IMR-90 (cell line): ENCODE measurements around the gene HECW1. TPM values are rescaled to one million over a fixed set of nuclear protein-coding genes. Genes with fewer than 3 reads are reported as not detected.
A peak's percentile ranks its signal among the peaks of the same experiment; 100 is the strongest.

Source experiments
- ATAC-seq: fragments of 200-7000 bp; cut with Tn5 transposase; 2 replicates; pipeline ENCODE4 v1.9.1; 2020; ENCODE audit warnings: low read depth, mild to moderate bottlenecking, moderate library complexity
- BruUV-seq: library from RNA; stranded (reverse); fragments of 400-500 nt; replicated peaks from 2 replicates; lab custom pipeline; 2021; lab: Mats Ljungman, UMichigan
- CTCF ChIA-PET: fragments of 300-600 bp; formaldehyde crosslinking; extraction: SDS; loops from one replicate; lab custom pipeline; 2021; ENCODE audit warnings: antibody characterized with exemption; lab: Yijun Ruan, JAX
- POLR2A ChIA-PET: fragments of 300-600 bp; sonication (Branson Sonifier 250); formaldehyde crosslinking; loops from one replicate; lab custom pipeline; 2022; ENCODE audit warnings: antibody characterized with exemption; ENCODE audit not compliant: unreplicated experiment; lab: Charles Lee
- DNase-seq: peaks from one replicate; pipeline ENCODE4 v3.0.0; 2013
- H2AFZ ChIP-seq: replicated peaks from 2 replicates; pipeline ENCODE3; 2013; ENCODE audit warnings: low read length, mild to moderate bottlenecking; ENCODE audit not compliant: poor library complexity
- H2AK5ac ChIP-seq: 2 replicates; pipeline ENCODE4 v1.6.1; 2013; ENCODE audit warnings: low read depth, low read length, inconsistent platforms
- H2AK9ac ChIP-seq: replicated peaks from 2 replicates; pipeline ENCODE3; 2013; ENCODE audit warnings: mild to moderate bottlenecking, low read depth, low read length, moderate library complexity; ENCODE audit not compliant: poor library complexity
- H2BK120ac ChIP-seq: 2 replicates; pipeline ENCODE4 v1.6.1; 2013; ENCODE audit warnings: low read depth, low read length, inconsistent platforms
- H2BK15ac ChIP-seq: 3 replicates; pipeline ENCODE4 v1.6.1; 2013; ENCODE audit warnings: low read depth, low read length, inconsistent platforms
- H2BK20ac ChIP-seq: 2 replicates; pipeline ENCODE4 v1.6.1; 2013; ENCODE audit warnings: low read depth, mild to moderate bottlenecking, inconsistent platforms, low read length, moderate library complexity
- H2BK5ac ChIP-seq: 2 replicates; pipeline ENCODE4 v1.6.1; 2013; ENCODE audit warnings: mild to moderate bottlenecking, low read depth, low read length, inconsistent platforms; ENCODE audit not compliant: poor library complexity, severe bottlenecking
- H3K14ac ChIP-seq: replicated peaks from 2 replicates; pipeline ENCODE4 v1.6.1; 2013; ENCODE audit warnings: low read depth, low read length, inconsistent platforms
- H3K18ac ChIP-seq: 2 replicates; pipeline ENCODE4 v1.6.1; 2013; ENCODE audit warnings: low read depth, low read length, control low read depth
- H3K23ac ChIP-seq: 2 replicates; pipeline ENCODE4 v1.6.1; 2013; ENCODE audit warnings: low read depth, low read length, inconsistent platforms
- H3K27ac ChIP-seq: 2 replicates; pipeline ENCODE4 v1.5.1; 2013; ENCODE audit warnings: mild to moderate bottlenecking, control low read depth, low read length; ENCODE audit not compliant: insufficient read depth
- H3K27me3 ChIP-seq: 2 replicates; pipeline ENCODE4 v1.6.1; 2013; ENCODE audit warnings: low read length; ENCODE audit not compliant: control insufficient read depth, insufficient read depth
- H3K36me3 ChIP-seq: 2 replicates; pipeline ENCODE4 v1.6.1; 2013; ENCODE audit warnings: low read length, mixed read lengths; ENCODE audit not compliant: control insufficient read depth, insufficient read depth
- H3K4ac ChIP-seq: 2 replicates; pipeline ENCODE4 v1.6.1; 2013; ENCODE audit warnings: low read depth, low read length, inconsistent platforms
- H3K4me1 ChIP-seq: 2 replicates; pipeline ENCODE4 v1.6.1; 2013; ENCODE audit warnings: low read length, mixed read lengths; ENCODE audit not compliant: control insufficient read depth, insufficient read depth
- H3K4me2 ChIP-seq: 2 replicates; pipeline ENCODE4 v1.6.1; 2013; ENCODE audit warnings: low read depth, mild to moderate bottlenecking, control low read depth, low read length, moderate library complexity
- H3K4me3 ChIP-seq: 2 replicates; pipeline ENCODE4 v1.5.1; 2013; ENCODE audit warnings: low read depth, mild to moderate bottlenecking, control low read depth, low read length, moderate library complexity; ENCODE audit not compliant: insufficient read depth
- H3K56ac ChIP-seq: 2 replicates; pipeline ENCODE4 v1.6.1; 2013; ENCODE audit warnings: low read length, inconsistent platforms; ENCODE audit not compliant: insufficient read depth; ENCODE audit errors: extremely low read depth
- H3K79me1 ChIP-seq, 2 experiments: 2 replicates each; pipeline ENCODE4 v1.6.1; 2013; ENCODE audit warnings: low read length in 2 of 2, inconsistent platforms in 1 of 2, low read depth in 1 of 2
- H3K9ac ChIP-seq: 2 replicates; pipeline ENCODE4 v1.6.1; 2013; ENCODE audit warnings: low read depth, low read length, control low read depth
- H3K9me1 ChIP-seq: 2 replicates; pipeline ENCODE4 v1.6.1; 2013; ENCODE audit warnings: low read length, inconsistent platforms; ENCODE audit not compliant: insufficient read depth
- H3K9me3 ChIP-seq: 2 replicates; pipeline ENCODE4 v1.6.1; 2013; ENCODE audit warnings: low read length; ENCODE audit not compliant: control insufficient read depth, insufficient read depth
- H4K20me1 ChIP-seq: 2 replicates; pipeline ENCODE4 v1.6.1; 2013; ENCODE audit warnings: low read length, inconsistent platforms; ENCODE audit not compliant: insufficient read depth
- H4K5ac ChIP-seq: 2 replicates; pipeline ENCODE4 v1.6.1; 2013; ENCODE audit warnings: mild to moderate bottlenecking, low read depth, low read length, control low read depth
- H4K8ac ChIP-seq, 2 experiments: 2 replicates each; pipeline ENCODE4 v1.6.1; 2013; ENCODE audit warnings: low read depth in 2 of 2, low read length in 2 of 2, control low read depth in 1 of 2, inconsistent platforms in 1 of 2
- H4K91ac ChIP-seq: 2 replicates; pipeline ENCODE4 v1.6.1; 2013; ENCODE audit warnings: low read depth, low read length, inconsistent platforms; ENCODE audit not compliant: insufficient read depth
- BHLHE40 ChIP-seq: fragments of 150-350 bp; IDR thresholded peaks from 2 replicates; pipeline ENCODE4 v1.6.1; 2016; ENCODE audit warnings: mild to moderate bottlenecking, low read depth, low read length
- CEBPB ChIP-seq: IDR thresholded peaks from 2 replicates; pipeline ENCODE4 v1.6.1; 2012; ENCODE audit warnings: low read depth, low read length, improper control_type of control experiment
- CHD1 ChIP-seq: IDR thresholded peaks from 2 replicates; pipeline ENCODE4 v1.6.1; 2012; ENCODE audit warnings: low read depth, low read length, improper control_type of control experiment
- FOS ChIP-seq: fragments of 150-350 bp; IDR thresholded peaks from 2 replicates; pipeline ENCODE4 v1.6.1; 2016; ENCODE audit warnings: low read depth, low read length
- MAFK ChIP-seq: IDR thresholded peaks from 2 replicates; pipeline ENCODE4 v1.6.1; 2012; ENCODE audit warnings: low read depth, low read length, improper control_type of control experiment
- MXI1 ChIP-seq: IDR thresholded peaks from 2 replicates; pipeline ENCODE4 v1.6.1; 2012; ENCODE audit warnings: low read depth, mild to moderate bottlenecking, low read length, moderate library complexity, borderline replicate concordance
- NFE2L2 ChIP-seq: fragments of 150-350 bp; IDR thresholded peaks from 2 replicates; pipeline ENCODE4 v1.6.1; 2016; ENCODE audit warnings: low read depth, mild to moderate bottlenecking, low read length
- POLR2A ChIP-seq: IDR thresholded peaks from 2 replicates; pipeline ENCODE4 v1.6.1; 2012; ENCODE audit warnings: mild to moderate bottlenecking, low read depth, low read length
- RAD21 ChIP-seq: IDR thresholded peaks from 2 replicates; pipeline ENCODE4 v1.6.1; 2012; ENCODE audit warnings: low read length, improper control_type of control experiment
- RCOR1 ChIP-seq: IDR thresholded peaks from 2 replicates; pipeline ENCODE4 v1.6.1; 2012; ENCODE audit warnings: mild to moderate bottlenecking, low read length, improper control_type of control experiment; ENCODE audit not compliant: insufficient replicate concordance
- USF2 ChIP-seq: fragments of 150-350 bp; IDR thresholded peaks from 2 replicates; pipeline ENCODE4 v1.6.1; 2017; ENCODE audit warnings: mild to moderate bottlenecking, antibody characterized with exemption, low read length, low read depth
- WGBS, 2 experiments: methylation state at CpG; one replicate each; pipeline versions ENCODE4 v1.1.5 to v1.1.7; 2013; ENCODE audit warnings: missing lambda C conversion rate in 2 of 2; ENCODE audit not compliant: insufficient read length in 1 of 2; ENCODE audit errors: extremely low coverage in 2 of 2; 5-methylcytosine and 5-hydroxymethylcytosine counted together
- dilution Hi-C: fragments of 300-500 bp; cut with HindIII; formaldehyde crosslinking; loops from one replicate; pipeline ENCODE4 v1.14.3; 2018; ENCODE audit warnings: low sequenced_read_pairs; ENCODE audit not compliant: unreplicated experiment
- in situ Hi-C: fragments of 300-500 bp; cut with MboI; formaldehyde crosslinking; loops from 3 replicates; pipeline ENCODE4 v1.14.3; 2019; ENCODE audit warnings: low sequenced_read_pairs, inconsistent platforms, mixed read lengths
- intact Hi-C: fragments of 100-400 bp; cut with micrococcal nuclease; formaldehyde crosslinking; loops from 2 replicates; pipeline ENCODE4 v1.10.0; 2022
- polyA plus RNA-seq, 3 experiments: library from polyadenylated mRNA; depleted of rRNA; stranded (reverse); fragments of >200 nt; gene quantifications; 2 replicates each; pipeline ENCODE4 v1.2.3, GENCODE V29; 2012; ENCODE audit warnings: low replicate concordance in 1 of 3
- total RNA-seq: library from RNA; depleted of rRNA; stranded (reverse); fragments of >200 nt; gene quantifications from 2 replicates; pipeline ENCODE4 v1.2.3, GENCODE V29; 2012
- TF ChIP-seq, protein P1 (sequence below): conservative IDR thresholded peaks from 2 replicates; pipeline ENCODE4 v1.5.1; 2012; ENCODE audit warnings: mild to moderate bottlenecking, low read depth, low read length, improper control_type of control experiment

The HECW1 gene
- total and polyA plus RNA-seq, 2 of the 4 experiments (the other 2 are of a cell fraction) = 0.56 to 1.3 TPM

DNA sequence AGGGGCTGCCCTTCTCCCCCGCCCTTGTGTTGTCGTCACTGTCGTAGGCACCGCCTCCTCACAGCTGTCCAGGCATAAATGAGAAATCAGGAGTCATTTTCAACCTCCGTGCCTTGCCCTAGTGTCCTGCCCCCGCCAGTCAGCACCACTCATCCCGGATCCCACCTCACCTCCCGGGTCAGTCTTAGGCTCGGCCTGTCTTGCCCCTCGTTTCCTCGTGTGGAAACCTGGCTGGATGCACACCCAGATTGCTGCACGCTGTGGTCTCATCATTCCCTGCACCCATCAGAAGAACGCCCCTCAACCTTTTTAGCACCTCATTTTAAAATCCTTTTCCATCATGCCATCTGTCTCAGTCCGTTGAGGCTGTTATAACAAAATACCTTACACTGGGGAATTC lies 213.1 kb downstream of the HECW1 start:
- POLR2A ChIA-PET = no interaction called here
- H3K4ac ChIP-seq = no peak overlapping the region

More for the DNA sequence above, 213.1 kb downstream of the HECW1 start:
- H3K23ac ChIP-seq = no peak overlapping the region
- no peak overlapping the region for H4K5ac ChIP-seq
- ATAC-seq (no peak), DNase-seq (no peak)
- H3K9ac ChIP-seq = no peak overlapping the region
- H2BK5ac ChIP-seq = no peak overlapping the region
- no peak overlapping the region for H3K4me3 ChIP-seq
- no peak overlapping the region for H2AK5ac ChIP-seq
- H2AFZ ChIP-seq = peak overlapping the region; percentile 37
- TF ChIP-seq MXI1 (no peak), RCOR1 (no peak), CHD1 (no peak), FOS (no peak), BHLHE40 (no peak), CEBPB (no peak), MAFK (no peak), NFE2L2 (no peak), RAD21 (no peak), USF2 (no peak), POLR2A (no peak)
- TF ChIP-seq, protein P1, sequence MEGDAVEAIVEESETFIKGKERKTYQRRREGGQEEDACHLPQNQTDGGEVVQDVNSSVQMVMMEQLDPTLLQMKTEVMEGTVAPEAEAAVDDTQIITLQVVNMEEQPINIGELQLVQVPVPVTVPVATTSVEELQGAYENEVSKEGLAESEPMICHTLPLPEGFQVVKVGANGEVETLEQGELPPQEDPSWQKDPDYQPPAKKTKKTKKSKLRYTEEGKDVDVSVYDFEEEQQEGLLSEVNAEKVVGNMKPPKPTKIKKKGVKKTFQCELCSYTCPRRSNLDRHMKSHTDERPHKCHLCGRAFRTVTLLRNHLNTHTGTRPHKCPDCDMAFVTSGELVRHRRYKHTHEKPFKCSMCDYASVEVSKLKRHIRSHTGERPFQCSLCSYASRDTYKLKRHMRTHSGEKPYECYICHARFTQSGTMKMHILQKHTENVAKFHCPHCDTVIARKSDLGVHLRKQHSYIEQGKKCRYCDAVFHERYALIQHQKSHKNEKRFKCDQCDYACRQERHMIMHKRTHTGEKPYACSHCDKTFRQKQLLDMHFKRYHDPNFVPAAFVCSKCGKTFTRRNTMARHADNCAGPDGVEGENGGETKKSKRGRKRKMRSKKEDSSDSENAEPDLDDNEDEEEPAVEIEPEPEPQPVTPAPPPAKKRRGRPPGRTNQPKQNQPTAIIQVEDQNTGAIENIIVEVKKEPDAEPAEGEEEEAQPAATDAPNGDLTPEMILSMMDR = no peak
- no peaks in the 10 kb centered on the region for H3K9me3 ChIP-seq
- WGBS, 2 experiments = 43% methylated on average over 5 of the region's 14 CpGs; no CpG with 5 or more reads in 1 of the 2 experiments
- H3K56ac ChIP-seq = no peak overlapping the region
- H4K91ac ChIP-seq = no peak overlapping the region
- H3K27me3 ChIP-seq = no peaks in the 10 kb centered on the region; the same call in 1 of the 2 replicates
- no peaks in the 10 kb centered on the region for H3K36me3 ChIP-seq
- H4K20me1 ChIP-seq = no peaks in the 10 kb centered on the region
- no peaks in the 10 kb centered on the region for H3K79me1 ChIP-seq
- CTCF ChIA-PET = interaction anchor here (0.6 kb wide), 1 partner anchor 185 kb away, joined by 4 read pairs; no protein-coding TSS in a partner anchor
- BruUV-seq = no TSS peak
- no peak overlapping the region for H2BK20ac ChIP-seq
- no peak overlapping the region for H2BK15ac ChIP-seq
- no peak overlapping the region for H2BK120ac ChIP-seq
- no peak overlapping the region for H3K14ac ChIP-seq
- H3K4me2 ChIP-seq = no peak overlapping the region
- intact Hi-C loops (no loop called here), dilution Hi-C loops (no loop called here), in situ Hi-C loops (no loop called here)
- H3K9me1 ChIP-seq = no peaks in the 10 kb centered on the region
- H3K27ac ChIP-seq = no peak overlapping the region
- no peak overlapping the region for H3K18ac ChIP-seq
- no peak overlapping the region for H2AK9ac ChIP-seq
- H3K4me1 ChIP-seq = no peaks in the 10 kb centered on the region
- H4K8ac ChIP-seq = no peak overlapping the region
